HG03565 (cell line): ENCODE results near the gene MSRB1.
"Not testable (repeated sequence)": the region's sequence is repeated elsewhere in the genome, so short reads cannot be mapped to it uniquely, and the experiment has no call there.

Experiments used
- ATAC-seq: cut with Tn5 transposase; IDR thresholded peaks from one replicate; pipeline ENCODE4 v1.9.1; 2021; ENCODE audit warnings: mild to moderate bottlenecking, moderate library complexity; ENCODE audit not compliant: unreplicated experiment

Gene MSRB1

DNA sequence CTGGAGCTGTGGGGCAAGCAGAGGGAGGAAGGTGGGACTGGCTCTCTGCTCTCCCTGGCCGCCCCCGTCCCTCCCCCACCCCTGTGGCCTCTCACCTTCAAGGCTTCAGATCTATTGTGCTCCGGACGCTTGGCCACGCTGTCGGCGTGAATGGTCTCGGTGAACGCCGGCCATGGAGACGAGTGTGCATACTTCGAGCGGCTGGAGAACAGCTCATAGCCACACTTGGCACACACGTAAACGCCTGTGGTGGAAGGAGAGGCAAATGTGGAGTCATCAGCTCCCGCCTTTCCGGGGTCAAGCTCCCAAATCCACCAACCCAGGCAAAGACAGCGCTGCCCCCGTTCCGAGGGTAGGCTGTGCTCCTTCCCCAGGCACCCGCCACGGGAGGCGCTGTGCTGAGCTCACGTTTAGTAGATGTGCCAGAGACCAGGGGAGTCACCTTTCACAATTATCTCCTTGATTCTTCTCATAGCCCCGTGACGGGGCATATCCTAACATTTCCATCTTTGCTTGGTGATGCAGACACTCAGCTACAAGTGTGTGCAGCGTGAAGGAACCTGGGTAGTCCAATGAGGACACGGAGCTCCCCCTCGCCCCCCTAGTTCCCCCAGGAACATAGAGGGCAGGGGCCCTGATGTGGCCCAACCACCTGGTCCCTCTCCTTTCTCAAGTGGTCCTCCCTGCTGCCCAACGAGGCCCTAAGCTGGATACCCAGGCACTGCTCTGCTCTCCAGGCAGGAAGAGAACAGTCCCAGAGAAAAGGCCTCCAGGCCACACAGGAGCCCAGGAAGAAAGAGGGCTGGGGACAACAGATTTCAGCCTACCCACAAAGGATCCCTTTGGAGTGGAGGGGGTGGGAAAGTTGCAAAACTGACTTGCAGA, 1.6 kb downstream of the MSRB1 start:
- no peak for ATAC-seq

DNA sequence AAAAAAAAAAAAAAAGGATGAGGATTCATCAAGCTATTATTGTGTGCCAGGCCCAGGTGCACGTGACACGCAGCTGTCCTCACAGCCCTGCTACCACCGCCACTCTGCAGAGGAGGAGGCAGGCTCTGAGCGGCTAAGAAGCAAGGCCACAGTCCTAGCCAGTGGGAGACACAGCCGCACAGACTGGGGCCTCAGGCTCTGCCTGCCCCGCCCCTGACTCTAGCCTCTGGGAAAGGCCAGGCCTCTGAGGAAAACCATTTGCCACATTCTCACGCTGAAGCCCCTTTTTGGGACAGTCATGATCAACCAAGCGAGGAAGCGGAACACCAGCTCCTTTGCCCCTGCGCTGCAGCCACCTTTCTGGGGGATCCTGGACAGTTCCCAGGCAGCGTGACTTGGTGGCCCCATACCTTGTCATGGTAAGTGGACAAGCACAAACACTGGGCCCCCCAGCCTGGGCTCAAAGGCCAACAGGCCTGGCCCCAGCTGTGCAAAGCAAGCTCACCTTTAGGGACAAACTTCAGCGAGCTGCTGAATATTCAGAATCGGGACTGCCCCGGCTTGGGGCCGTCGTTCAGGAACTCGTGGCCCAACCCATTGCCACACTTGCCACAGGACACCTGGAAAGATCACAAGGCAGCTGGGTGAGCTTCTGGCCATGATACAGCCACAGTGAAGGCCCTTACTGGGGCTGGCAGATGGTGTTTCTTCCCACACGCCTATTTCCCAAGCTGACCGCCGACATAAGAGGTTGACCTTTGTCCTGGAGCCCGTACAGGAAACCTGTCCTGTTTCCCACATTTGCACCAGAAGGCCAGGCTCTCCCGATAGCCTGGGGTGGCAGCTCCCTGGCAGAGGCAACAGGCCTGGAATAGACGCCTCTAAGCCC, 2.5 kb downstream of the MSRB1 start:
- ATAC-seq = no peak

DNA sequence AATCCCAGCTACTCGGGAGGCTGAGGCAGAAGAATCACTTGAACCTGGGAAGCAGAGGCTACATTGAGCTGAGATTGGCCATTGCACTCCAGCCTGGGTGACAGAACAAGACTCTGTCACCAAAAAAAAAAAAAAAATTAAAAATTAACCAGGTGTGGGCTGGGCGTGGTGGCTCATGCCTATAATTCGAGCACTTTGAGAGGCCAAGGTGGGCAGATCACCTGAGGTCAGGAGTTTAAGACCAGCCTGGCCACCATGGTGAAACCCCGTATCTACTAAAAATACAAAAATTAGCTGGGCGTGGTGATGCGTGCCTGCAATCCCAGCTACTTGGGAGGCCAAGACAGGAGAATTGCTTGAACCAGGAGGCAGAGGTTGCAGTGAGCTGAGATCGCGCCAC, 3.2 kb downstream of the MSRB1 start:
- not testable (repeated sequence) for ATAC-seq

DNA sequence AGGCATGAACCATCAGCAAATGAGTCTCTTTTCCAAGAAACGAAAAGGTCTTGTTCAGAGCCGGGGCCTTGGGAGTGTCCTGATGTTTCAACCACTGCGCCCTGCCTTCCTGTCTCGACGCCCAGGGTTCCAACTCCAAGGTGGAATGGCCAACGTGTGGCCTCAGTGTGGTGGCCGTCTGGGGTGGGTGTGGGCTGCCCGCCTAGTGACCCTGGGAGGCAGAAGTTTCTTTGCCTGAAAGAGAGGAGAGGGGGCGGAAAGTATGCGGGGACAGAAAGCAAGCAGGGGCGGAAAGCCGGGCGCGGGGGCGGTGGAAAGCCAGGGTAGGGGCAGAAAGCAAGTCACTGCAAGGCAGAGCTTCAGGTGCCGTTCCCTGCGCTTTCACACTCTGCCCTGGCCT, 4.1 kb downstream of the MSRB1 start:
- ATAC-seq = no peak

DNA sequence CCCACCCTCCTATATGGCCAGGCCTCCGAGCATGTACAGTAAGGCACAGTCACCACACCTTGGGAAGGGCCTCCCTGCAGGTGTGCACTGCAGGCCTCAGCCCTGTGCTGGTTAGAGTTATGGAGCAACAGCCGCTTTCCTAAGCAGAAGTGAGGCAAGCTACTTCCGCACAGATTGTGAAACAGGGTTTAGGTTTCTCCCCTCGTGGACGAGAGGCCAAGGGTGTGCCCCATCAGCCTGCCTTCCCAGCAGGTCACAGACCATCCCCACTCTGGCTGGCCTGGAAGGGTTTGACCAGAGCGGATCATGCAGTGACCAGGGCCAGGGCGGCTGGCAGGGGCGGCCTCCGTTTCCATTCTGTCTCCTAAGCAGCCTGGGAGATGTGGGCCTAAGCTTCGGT, 4.7 kb downstream of the MSRB1 start:
- no peak for ATAC-seq

DNA sequence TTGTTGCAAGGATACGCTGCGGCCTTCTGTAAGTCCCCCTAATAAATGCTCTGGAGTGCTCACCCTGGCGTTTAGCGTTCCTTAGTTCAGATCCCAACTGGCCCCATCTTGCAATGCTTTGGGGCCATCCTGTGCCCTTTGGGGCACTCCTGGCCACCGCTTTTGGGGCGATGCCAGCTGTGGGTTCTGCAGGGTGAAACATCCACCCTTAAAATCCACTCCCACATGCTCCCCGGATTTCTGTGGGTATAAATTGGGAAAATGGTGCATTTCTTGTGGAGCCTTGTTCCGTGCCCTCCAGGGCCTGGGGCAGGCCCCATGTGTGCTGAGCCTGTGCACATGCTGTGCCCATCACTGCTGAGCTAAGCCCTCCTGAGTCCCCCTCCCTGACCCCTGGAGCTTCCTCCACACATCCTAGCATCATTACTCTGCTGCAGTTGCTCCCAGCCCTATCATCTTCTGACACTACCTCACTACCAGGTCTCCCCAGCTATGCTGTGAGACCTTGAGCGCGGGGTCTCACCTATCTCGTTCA, 6.0 kb downstream of the MSRB1 start:
- ATAC-seq = no peak

DNA sequence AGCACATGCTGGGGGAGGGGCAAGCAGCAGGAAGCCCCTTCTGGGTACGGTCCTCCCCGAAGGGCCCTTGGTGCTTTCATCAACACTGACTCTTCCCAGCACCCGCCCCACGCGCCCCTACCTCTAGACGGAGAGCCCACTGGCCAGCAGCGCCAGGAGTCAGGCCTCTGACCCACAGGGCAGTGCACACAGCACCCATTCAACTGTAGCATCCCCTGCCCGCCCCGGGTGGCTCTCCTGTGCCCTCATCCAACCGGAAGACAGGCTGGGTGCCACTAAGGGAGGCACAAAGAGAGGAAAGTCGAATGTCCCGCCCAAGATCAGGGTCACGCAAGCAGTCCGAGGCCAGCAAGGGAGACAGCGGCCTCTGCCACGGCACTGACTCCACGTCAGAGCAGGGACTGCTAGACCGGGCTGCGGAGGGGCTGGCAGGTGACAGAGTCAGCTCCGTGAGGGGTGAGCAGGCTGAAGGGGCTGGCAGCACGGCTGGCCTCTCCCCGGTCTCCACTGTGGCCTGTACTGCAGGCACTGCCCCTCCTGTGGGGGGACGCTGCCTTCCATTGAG, 9.8 kb downstream of the MSRB1 start:
- no peak for ATAC-seq

DNA sequence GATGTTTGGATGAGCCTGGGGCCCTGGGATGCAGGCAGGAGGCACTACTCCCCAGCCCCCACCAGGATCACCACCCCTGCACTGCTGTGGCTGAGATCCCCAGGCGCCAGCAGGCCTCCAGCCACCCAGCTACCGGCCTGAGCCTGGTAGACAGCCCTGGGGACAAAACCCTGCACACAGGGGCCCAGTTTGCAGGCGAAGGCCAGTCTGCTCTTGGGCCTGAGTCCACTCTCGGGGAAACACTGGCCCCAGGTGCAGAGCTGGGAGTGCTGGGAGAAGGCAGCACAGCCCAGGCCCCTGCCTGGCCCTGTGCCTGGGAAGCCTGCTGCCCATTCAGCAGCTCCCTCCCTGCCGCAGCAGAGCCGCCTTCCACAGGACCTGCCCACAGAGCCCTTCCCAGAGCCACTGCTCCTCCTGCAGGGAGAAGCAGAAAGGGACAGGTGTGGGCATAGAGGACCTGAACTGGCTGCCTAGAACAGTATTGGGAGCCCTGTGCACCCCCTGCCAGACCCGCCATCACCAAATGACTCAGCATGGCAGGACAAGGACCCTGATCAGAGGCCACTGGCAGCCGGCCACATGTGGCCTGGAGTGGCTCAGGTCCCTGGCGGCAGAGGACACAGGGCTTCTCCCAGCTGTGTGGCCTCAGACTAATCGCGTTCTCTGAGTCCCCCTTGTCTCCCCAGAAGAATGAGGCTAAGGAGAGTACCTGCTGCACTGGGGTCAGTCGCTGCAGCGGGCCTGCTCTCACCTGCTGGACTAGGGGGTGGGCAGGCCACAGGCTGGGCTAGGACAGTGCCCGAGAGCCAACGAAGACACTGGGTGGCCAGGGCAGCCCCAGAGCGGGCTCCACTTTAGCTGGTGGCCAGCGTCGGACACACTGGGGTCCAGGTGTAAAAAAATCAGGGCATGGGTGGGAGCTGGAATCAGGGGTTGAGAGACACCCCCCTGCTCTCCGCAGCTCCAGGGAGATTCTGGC, 10.7 kb downstream of the MSRB1 start:
- no peak for ATAC-seq

DNA sequence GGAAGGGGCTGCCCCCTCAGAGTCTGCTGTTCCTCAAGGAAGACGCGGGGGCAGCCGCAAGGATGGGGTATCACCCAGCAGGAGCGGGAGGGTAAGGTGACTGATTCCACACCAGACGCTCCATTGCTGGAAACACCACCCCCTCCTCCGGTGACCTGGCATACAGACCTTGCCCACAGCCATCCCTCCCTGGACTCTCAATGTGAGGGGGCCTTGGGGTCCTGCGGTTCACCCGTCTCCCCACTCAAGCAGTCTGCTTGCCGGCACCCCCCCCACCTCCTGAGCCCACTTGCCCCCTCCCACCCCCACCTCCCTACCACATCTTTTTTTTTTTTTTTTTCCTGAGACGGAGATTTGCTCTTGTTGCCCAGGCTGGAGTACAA, 12.7 kb downstream of the MSRB1 start:
- no peak for ATAC-seq

DNA sequence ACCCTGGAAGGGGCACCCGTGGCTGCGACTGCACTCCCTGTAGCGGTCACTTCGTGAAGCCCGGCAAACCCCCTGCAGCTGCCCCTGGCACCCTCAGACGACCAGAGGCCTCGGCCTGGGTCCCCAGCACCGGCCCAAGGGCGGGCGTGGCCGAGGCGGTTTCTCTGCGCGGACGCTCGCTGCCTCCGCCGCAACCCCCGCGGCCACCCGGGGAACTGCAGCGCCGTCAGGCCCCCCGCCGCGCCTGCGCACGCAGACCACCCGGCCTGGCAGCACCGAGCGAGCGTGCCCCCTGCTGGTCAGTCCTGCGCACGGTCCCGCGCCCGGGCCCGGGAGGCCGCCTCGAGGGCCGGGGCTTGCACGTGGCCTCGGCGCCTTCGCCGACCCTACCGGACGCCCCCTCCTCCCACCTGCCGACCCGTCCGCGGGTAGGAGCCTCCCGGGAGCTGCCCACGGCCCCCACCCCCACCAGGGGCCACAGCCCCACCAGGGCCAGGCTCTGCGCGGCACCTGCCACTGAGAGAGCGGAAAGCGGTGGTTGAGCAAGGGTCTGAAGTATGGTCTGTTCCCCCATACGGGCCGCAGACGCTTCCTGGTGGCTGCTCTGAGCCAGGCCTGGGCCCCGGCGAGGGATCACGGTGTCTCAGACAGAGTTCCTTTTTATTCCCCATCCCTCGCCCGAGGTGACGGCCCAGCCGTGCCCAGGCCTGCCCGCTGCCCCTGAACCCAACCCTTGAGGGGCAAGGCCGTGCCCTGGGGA, 13.2 kb downstream of the MSRB1 start:
- peak; percentile 86 for ATAC-seq

DNA sequence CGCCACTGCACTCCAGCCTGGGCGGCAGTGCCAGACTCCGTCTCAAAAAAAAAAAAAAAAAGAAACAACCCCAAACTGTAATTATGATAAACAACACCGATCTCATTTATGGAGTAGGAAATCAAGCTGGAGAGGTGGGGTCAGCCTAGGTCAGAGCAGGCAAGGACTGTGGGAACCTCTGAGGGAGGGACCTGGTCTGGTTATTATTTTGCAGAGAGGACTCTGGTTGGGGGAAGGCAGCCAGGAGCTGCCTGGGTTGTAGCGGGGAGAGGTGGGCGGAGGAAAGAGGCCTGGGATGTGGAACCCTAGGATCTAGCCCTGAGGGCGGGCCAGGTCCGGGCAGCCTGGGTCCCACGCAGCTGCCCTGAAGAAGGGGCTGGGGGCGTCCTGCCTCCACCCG, 13.9 kb downstream of the MSRB1 start:
- no peak for ATAC-seq

DNA sequence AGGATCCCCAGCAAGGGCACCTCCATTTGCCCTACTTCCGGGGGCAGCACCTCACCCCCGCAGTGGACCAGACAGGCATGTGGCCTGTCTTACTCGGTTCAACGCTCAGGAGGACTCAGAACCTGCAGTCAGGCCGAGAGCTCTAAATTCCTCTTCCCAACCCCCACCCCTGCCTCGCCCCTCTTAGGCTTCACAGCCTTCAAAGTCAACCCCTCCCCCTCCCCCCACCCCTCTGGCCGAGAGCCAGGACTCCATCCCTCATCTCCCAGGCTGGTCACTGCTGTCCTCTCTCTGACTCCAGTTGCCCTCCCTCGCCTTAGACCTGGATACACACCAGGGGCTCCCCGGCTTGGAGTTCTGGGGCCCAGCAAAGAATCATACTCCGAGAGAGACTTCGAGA, 16.7 kb downstream of the MSRB1 start:
- no peak for ATAC-seq

DNA sequence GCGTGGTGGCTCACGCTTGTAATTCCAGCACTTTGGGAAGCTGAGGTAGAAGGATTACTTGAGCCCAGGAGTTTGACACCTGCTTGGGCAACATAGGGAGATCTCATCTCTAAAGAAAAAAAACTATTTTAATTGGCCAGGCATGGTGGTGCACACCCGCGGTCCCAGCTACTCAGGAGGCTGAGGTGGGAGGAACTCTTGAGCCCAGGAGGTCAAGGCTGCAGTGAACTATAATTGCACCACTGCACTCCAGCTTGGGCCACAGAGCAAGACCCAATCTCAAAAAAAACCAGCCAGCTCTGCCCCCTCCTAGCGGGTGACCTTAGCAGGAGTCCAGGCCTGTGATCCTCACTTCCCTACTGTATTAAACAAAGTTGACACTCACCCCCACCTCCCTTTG, 18.9 kb downstream of the MSRB1 start:
- no peak for ATAC-seq

DNA sequence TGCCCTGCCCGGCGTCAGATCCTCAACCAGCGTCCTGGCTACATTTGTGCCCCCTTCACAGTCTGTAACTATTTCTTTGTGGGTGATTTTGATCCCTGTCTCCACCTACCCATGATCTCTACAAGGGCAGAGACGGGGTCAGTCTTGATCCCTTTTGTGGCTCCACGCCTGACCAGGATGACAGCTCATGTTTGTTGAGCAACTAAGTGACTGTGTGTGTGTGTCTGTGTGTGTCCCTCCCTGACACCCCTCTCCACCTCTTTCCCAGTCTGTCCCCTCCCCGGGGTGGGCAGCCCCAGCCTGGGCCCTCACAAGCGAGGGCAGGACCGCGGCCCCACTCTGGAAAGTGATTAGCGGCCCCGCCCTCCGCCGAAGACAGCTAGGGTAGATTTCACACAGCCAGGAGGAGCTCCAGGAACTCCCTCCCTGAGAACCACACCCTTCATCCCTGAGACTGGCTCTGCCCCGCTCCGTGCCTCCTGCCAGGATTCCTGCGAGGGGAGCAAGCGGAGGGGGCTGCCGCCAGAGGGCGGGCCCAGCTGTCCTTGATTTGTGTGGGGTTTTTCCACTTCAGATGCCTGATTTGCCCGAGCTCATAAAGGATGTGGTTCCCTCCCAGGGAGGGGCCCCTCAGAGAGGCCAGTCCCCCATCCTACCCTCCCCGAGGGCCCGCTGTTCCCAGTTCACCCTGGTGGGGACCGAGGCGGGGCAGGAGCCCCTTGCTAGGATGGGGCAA, 19.5 kb downstream of the MSRB1 start:
- no peak for ATAC-seq

DNA sequence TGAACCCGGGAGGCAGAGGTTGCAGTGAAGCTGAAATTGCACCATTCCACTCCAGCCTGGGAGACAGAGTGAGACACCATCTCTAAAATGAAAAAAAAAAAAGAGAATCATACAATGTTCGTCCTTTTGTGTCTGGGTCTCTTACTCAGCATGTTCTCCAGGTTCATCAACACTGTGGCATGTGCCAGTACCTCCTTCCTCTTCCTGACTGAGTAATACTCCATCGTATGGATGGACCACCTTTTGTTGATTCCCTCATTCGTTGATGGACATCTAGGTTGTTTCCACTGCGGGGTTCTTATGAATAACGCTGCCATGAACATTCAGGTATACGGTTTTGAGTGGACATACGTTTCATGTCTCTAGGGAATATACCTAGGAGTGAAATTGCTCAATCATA, 20.6 kb downstream of the MSRB1 start:
- no peak for ATAC-seq

DNA sequence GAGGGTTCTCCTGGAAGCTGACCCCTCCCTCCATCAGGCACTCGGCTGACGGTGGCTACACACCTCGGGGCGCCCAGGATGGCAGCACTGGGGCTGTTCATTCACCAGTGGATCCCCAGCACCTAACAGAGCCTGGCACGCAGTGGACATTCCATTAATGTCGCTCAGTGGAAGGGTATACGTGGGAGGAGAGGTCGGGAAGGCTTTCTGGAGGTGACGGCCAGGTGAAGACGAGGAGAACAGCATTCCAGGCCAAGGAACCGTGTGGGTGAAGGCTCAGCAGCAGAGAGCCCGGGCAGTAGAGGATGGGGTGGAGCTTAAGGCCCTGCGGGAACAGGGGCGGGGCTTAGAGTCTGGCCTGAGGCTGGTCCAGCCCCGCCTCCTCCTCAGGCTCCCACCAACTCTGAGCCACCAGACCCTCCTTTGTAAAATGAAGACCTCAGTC, 22.2 kb downstream of the MSRB1 start:
- ATAC-seq = no peak

DNA sequence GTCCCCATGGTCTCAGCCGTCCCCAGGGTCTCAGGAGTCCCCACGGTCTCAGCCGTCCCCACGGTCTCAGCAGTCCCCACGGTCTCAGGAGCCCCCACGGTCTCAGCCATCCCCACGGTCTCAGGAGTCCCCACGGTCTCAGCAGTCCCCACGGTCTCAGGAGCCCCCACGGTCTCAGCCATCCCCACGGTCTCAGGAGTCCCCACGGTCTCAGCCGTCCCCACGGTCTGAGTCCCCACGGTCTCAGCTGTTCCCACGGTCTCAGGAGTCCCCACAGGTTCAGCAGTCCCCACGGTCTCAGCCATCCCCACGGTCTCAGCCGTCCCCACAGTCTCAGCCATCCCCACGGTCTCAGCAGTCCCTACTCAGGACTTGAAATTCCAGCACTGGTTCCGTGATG, 22.9 kb downstream of the MSRB1 start:
- not testable (repeated sequence) for ATAC-seq

DNA sequence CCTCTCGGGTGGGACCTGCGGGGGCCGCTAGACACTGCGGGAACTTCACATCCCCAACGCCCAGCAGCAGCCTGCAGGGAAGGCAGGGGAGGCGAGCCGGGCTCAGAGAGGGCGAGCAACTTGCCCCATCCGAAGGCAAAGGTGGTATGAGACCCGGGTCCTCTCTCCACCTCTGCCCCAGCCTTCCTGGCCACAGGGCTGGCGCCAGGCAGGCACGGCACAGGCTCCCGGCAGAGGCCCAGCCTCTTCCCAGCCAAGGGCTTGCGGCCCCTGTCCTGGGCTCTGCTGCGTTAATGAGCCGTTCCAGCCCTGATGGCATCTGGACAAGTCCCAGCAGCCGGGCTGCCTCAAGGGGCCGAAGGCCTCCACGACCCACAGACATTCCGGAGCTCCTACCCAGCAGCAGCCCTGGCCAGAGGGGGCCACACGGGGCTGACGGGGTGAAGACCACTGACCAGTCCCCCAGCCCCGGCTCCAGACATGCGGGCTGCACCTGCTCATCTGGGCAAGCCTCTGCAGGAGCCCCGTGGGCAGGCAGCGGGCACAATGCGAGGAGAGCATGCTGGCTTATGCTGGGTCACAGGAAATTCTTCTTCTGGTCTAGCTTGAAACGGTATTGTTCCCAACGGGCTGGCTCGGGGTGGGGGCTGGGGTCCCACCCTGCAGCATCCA, 23.5 kb downstream of the MSRB1 start:
- no peak for ATAC-seq
